GM12865 (cell line): ENCODE results near the gene TMEM179.

Experiments
- DNase-seq: peaks from one replicate; pipeline ENCODE4 v3.0.0; 2010; ENCODE audit warnings: low read depth
- H3K4me3 ChIP-seq: 2 replicates; pipeline ENCODE4 v1.5.1; 2011; ENCODE audit warnings: mild to moderate bottlenecking, low read depth, low read length, control low read depth
- TF ChIP-seq, protein P1 (sequence below): IDR thresholded peaks from 2 replicates; pipeline ENCODE4 v1.5.1; 2011; ENCODE audit warnings: low read length, control low read depth, low read depth, inconsistent platforms; ENCODE audit not compliant: insufficient read depth; ENCODE audit errors: missing control alignments

TMEM179 gene

DNA sequence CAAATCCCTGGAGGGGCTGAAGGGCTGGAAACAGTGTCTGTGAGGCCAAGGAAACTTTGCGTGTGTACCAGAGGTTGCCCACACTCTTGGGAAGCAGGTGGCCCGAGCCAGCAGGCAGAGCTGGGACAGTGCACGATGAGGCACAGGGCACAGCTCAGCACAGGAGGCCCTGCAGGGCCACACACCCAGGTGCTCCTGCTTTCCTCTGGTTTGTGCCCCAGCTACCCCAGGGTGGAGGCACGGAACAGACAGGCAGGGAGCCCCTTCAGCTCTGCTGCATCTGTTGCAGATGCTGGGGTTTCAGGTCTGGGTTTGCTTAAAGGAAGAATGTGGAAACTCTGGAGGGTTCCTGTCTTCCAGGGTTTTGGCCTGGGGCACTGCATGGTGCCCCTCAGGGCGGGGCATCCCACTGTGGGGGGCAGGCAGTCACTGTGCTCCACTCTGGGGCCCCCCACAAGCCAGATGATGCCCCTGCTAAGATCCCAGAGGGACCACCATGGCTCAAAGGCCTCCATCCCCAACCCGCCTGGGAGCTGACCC, 8.6 kb downstream of the TMEM179 start:
- TF ChIP-seq, protein P1, sequence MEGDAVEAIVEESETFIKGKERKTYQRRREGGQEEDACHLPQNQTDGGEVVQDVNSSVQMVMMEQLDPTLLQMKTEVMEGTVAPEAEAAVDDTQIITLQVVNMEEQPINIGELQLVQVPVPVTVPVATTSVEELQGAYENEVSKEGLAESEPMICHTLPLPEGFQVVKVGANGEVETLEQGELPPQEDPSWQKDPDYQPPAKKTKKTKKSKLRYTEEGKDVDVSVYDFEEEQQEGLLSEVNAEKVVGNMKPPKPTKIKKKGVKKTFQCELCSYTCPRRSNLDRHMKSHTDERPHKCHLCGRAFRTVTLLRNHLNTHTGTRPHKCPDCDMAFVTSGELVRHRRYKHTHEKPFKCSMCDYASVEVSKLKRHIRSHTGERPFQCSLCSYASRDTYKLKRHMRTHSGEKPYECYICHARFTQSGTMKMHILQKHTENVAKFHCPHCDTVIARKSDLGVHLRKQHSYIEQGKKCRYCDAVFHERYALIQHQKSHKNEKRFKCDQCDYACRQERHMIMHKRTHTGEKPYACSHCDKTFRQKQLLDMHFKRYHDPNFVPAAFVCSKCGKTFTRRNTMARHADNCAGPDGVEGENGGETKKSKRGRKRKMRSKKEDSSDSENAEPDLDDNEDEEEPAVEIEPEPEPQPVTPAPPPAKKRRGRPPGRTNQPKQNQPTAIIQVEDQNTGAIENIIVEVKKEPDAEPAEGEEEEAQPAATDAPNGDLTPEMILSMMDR = no peak
- H3K4me3 ChIP-seq = no peak overlapping the region
- no peak for DNase-seq

DNA sequence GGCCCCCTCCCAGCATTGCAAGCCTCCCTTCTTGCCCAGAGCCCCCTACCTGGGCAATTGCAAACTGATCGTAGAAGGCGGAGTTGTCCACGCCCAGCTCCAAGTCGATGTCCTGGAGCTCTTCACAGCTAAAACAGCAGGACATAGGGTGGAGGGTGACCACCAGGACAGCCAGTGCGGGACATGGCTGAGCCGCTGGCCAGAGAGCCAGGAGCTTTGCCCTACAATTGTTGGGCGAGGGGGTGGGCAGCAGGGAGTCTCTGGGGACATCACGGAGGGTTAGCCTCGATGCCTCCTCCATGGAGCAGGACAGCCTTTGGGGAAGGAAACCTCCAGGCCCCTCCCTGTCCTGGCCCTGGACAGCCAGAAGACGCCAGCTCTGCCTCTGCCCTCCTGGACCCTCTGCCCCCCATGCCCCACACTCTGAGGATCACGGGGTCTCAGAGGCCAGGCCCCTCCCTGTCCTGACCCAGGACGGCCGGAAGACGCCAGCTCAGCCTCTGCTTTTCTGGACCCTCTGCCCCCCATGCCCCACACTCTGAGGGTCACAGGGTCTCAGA, 9.4 kb downstream of the TMEM179 start:
- no peak for DNase-seq
- no peak overlapping the region for H3K4me3 ChIP-seq
- TF ChIP-seq, protein P1 = no peak

DNA sequence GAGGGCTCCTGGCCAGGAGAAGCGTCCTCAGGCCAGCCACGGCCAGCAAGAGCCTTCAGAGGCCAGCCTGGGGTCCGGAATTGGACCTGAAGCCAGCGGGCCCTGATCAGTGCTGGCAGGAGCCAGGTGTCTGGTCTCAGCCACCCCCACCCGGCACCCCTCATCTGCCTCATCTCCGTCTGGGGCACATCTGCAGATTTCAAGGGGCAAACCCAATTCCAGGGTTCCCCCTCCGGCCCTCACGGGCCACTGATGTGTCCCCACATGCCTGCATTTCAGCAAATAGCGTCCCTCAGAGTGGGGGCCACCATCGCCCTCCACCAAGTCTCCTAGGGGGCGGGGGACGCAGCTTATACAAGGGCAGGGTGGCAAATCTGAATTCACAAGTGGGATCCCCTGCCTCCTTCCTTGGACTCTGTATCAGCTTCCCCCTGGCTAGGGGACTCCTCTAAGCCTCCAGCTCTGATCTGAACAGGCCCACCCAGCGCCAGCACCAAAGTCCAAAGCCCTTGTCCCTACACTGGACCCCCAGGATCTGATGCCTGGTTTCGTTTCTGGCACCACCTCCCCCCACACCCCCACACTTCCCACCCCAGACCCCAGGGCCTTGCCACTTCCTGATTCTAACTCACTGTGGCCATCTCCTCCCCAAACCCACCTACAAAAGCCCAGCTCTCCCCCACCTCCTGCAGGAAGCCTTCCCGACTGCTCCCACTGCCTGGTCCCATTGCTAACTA, 10.1 kb downstream of the TMEM179 start:
- DNase-seq = no peak
- TF ChIP-seq, protein P1 = no peak
- H3K4me3 ChIP-seq = no peak overlapping the region

DNA sequence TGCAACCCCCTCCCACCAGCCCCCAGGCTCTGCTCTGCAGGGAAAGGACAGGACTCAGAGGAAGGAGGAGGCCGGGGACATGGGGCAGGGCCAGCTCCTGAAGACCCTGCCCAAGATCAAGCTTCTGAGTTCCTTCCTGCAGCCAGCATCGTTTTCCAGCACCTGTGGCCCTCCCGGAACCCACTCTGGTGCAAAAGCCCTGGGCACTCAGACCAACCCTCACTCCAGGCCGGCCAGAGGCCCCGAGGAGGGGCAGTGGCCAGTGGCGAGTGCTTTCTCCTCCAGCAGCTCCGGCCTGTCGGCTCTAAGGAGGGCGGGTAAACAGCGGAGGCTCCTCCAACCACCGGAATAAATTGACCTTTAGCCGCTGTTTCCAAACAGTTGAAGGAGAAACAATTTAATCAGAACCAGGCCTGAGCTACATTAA, 10.8 kb downstream of the TMEM179 start:
- no peak for DNase-seq
- TF ChIP-seq, protein P1 = no peak

DNA sequence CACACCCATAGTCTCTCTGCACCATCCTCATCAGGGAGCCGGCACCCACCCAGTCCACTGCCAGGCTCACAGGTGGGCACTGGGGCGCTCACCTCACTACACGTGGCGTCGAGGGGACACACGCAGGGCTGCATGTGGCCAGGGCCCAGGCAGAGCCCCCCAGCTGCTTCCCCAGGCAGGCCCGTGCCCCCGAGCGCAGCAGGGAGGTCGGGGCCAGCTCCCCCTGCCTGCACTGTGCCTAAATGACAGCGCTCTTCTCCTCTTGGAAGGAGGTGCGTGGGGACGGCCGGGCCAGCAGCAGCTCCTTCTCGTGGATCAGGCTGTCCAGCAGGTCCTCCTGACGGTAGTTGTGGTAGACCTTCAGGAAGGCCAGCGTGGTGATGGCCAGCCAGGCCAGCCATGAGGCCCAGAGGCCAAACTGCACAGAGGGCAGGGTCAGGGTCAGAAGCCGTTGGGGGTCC, 11.3 kb downstream of the TMEM179 start:
- TF ChIP-seq, protein P1 = no peak
- DNase-seq = no peak
- H3K4me3 ChIP-seq = no peak overlapping the region

More for the DNA sequence above, 10.8 kb downstream of the TMEM179 start:
- no peak overlapping the region for H3K4me3 ChIP-seq

DNA sequence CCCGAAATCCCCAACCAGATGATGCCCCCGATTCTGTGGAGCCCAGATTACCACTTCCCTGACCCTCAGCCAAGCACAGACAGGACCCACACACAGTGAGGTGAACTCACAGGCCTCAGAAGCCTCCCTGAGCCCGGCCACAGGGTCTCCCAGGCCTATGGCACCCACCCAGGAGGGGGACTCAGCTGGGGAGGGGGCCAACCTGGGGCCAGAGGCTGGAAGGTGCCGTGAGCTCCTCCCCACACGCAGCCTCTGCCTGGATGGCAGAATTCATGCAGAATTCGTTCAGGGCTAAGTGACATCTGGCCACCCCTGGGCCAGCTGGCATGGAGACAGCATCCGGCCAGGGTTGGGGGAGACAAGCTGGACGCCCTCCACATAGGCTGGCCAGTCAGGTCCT, 11.8 kb downstream of the TMEM179 start:
- TF ChIP-seq, protein P1 = no peak
- no peak overlapping the region for H3K4me3 ChIP-seq
- no peak for DNase-seq
